Neural progenitor cell (in vitro differentiated cells): ENCODE data around the gene GPHN. TPM values are rescaled to one million over a fixed set of nuclear protein-coding genes. Genes with fewer than 3 reads are reported as not detected.

Source experiments
- DNase-seq: peaks from one replicate; pipeline ENCODE4 v3.0.0-alpha.2; 2016; ENCODE audit warnings: low spot score
- H2AFZ ChIP-seq: fragments of 200-600 bp; sonication (generic); replicated peaks from 2 replicates; pipeline ENCODE4 v1.6.1; 2016; ENCODE audit warnings: antibody characterized with exemption
- H3F3A ChIP-seq: fragments of 200-600 bp; sonication (generic); 2 replicates; pipeline ENCODE4 v1.6.1; 2016; ENCODE audit warnings: antibody characterized with exemption, low read depth
- H3K27ac ChIP-seq: fragments of 200-600 bp; sonication (generic); 2 replicates; pipeline ENCODE4 v1.5.1; 2016; ENCODE audit warnings: mild to moderate bottlenecking
- H3K27me3 ChIP-seq: fragments of 200-600 bp; sonication (generic); 2 replicates; pipeline ENCODE4 v1.6.1; 2016; ENCODE audit warnings: mild to moderate bottlenecking, moderate library complexity
- H3K36me3 ChIP-seq: fragments of 200-600 bp; sonication (generic); 2 replicates; pipeline ENCODE4 v1.5.1; 2016
- H3K4me1 ChIP-seq: fragments of 200-600 bp; sonication (generic); 2 replicates; pipeline ENCODE4 v1.6.1; 2016; ENCODE audit warnings: mixed run types
- H3K4me2 ChIP-seq: fragments of 200-600 bp; sonication (generic); 2 replicates; pipeline ENCODE4 v1.6.1; 2016
- H3K4me3 ChIP-seq: fragments of 200-600 bp; sonication (generic); 2 replicates; pipeline ENCODE4 v1.5.1; 2016
- H3K79me2 ChIP-seq: fragments of 200-600 bp; sonication (generic); 2 replicates; pipeline ENCODE4 v1.6.1; 2016; ENCODE audit warnings: low read depth
- H3K9ac ChIP-seq: fragments of 200-600 bp; sonication (generic); 2 replicates; pipeline ENCODE4 v1.6.1; 2016
- H3K9me3 ChIP-seq: fragments of 200-600 bp; sonication (generic); 2 replicates; pipeline ENCODE4 v1.5.1; 2016; ENCODE audit warnings: low read depth
- H4K20me1 ChIP-seq: fragments of 200-600 bp; sonication (generic); 2 replicates; pipeline ENCODE4 v1.6.1; 2016; ENCODE audit warnings: low read depth
- H3K27ac Mint-ChIP-seq: 3 replicates; pipeline ENCODE4 v1.8.0; 2021; ENCODE audit warnings: mixed read lengths
- H3K27me3 Mint-ChIP-seq: 2 replicates; pipeline ENCODE4 v1.8.0; 2022; ENCODE audit warnings: low read depth, mild to moderate bottlenecking, inconsistent platforms, moderate library complexity, mixed read lengths; ENCODE audit not compliant: insufficient read depth
- H3K36me3 Mint-ChIP-seq: 3 replicates; pipeline ENCODE4 v1.8.0; 2021; ENCODE audit warnings: mixed read lengths
- H3K4me1 Mint-ChIP-seq: 3 replicates; pipeline ENCODE4 v1.8.0; 2021; ENCODE audit warnings: mixed read lengths
- H3K4me3 Mint-ChIP-seq: 3 replicates; pipeline ENCODE4 v1.8.0; 2021; ENCODE audit warnings: mild to moderate bottlenecking, moderate library complexity, mixed read lengths
- H3K9me3 Mint-ChIP-seq: 3 replicates; pipeline ENCODE4 v1.8.0; 2020; ENCODE audit warnings: mixed read lengths
- CTCF ChIP-seq: fragments of 200-600 bp; sonication (generic); IDR thresholded peaks from 2 replicates; pipeline ENCODE4 v1.5.1; 2017; ENCODE audit warnings: antibody characterized with exemption, mild to moderate bottlenecking
- EZH2 ChIP-seq: fragments of 200-600 bp; sonication (generic); IDR thresholded peaks from 2 replicates; pipeline ENCODE4 v1.6.1; 2017; ENCODE audit warnings: antibody characterized with exemption, mild to moderate bottlenecking, moderate library complexity
- EZH2phosphoT487 ChIP-seq: fragments of 200-600 bp; sonication (generic); IDR thresholded peaks from 2 replicates; pipeline ENCODE4 v1.6.1; 2017; ENCODE audit warnings: antibody characterized with exemption
- total RNA-seq: library from RNA; depleted of rRNA; stranded (reverse); fragments of >200 nt; gene quantifications from 2 replicates; pipeline ENCODE4 v1.2.3, GENCODE V29; 2015; ENCODE audit warnings: low replicate concordance

GPHN gene
- total RNA-seq, 1 donor from 2014 or later: 42.9 TPM

- Histone ChIP-seq H3K27ac (no peak overlapping the region), H4K20me1 (no peaks in the 10 kb centered on the region), H3K4me2 (no peak overlapping the region), H3K79me2 (no peaks in the 10 kb centered on the region), H3K4me3 (no peak overlapping the region), H2AFZ (no peak overlapping the region), H3K27me3 (no peaks in the 10 kb centered on the region), H3K4me1 (no peaks in the 10 kb centered on the region), H3K36me3 (no peaks in the 10 kb centered on the region), H3F3A (no peaks in the 10 kb centered on the region), H3K9ac (no peak overlapping the region), H3K9me3 (peaks cover 37% of the 10 kb centered on the region)
- Mint-ChIP-seq H3K9me3 (peaks cover 18% of the 10 kb centered on the region), H3K27me3 (no peaks in the 10 kb centered on the region), H3K4me3 (no peak overlapping the region), H3K4me1 (no peaks in the 10 kb centered on the region), H3K36me3 (peaks cover 1% of the 10 kb centered on the region), H3K27ac (no peak overlapping the region)
- TF ChIP-seq CTCF (no peak), EZH2phosphoT487 (no peak), EZH2 (no peak)
- no peak for DNase-seq
Measured at GRCh38 chr14:66473223-66473622, 34.7 kb upstream of the GPHN start.

- no peak for DNase-seq
- Histone ChIP-seq H3K36me3 (no peaks in the 10 kb centered on the region), H3F3A (no peaks in the 10 kb centered on the region), H3K27ac (no peak overlapping the region), H3K27me3 (no peaks in the 10 kb centered on the region), H2AFZ (no peak overlapping the region), H3K4me1 (no peaks in the 10 kb centered on the region), H3K9me3 (peaks cover 6% of the 10 kb centered on the region), H4K20me1 (no peaks in the 10 kb centered on the region), H3K4me3 (no peak overlapping the region), H3K9ac (no peak overlapping the region), H3K79me2 (no peaks in the 10 kb centered on the region), H3K4me2 (no peak overlapping the region)
- Mint-ChIP-seq H3K4me1 (no peaks in the 10 kb centered on the region), H3K27me3 (no peaks in the 10 kb centered on the region), H3K36me3 (no peaks in the 10 kb centered on the region), H3K27ac (no peak overlapping the region), H3K4me3 (no peak overlapping the region), H3K9me3 (peaks cover 6% of the 10 kb centered on the region)
- TF ChIP-seq EZH2phosphoT487: no peak
- no peak for TF ChIP-seq EZH2
- TF ChIP-seq CTCF: no peak
Measured at GRCh38 chr14:66476964-66477363, 31.0 kb upstream of the GPHN start.

- Mint-ChIP-seq H3K27ac (no peak overlapping the region), H3K9me3 (peaks cover 4% of the 10 kb centered on the region), H3K36me3 (no peaks in the 10 kb centered on the region), H3K4me3 (no peak overlapping the region), H3K27me3 (no peaks in the 10 kb centered on the region), H3K4me1 (no peaks in the 10 kb centered on the region)
- Histone ChIP-seq H2AFZ (no peak overlapping the region), H3K79me2 (no peaks in the 10 kb centered on the region), H3K4me2 (no peak overlapping the region), H3F3A (no peaks in the 10 kb centered on the region), H3K36me3 (no peaks in the 10 kb centered on the region), H3K27ac (no peak overlapping the region), H3K9me3 (peaks cover 6% of the 10 kb centered on the region), H3K9ac (no peak overlapping the region), H3K4me3 (no peak overlapping the region), H3K4me1 (no peaks in the 10 kb centered on the region), H3K27me3 (no peaks in the 10 kb centered on the region), H4K20me1 (no peaks in the 10 kb centered on the region)
- TF ChIP-seq EZH2: no peak
- TF ChIP-seq EZH2phosphoT487: no peak
- TF ChIP-seq CTCF: no peak
- DNase-seq: no peak
Measured at GRCh38 chr14:66477567-66477966, 30.4 kb upstream of the GPHN start.
